B cell (primary cell): ENCODE measurements around the gene NECAP2. TPM values are rescaled to one million over a fixed set of nuclear protein-coding genes. Genes with fewer than 3 reads are reported as not detected.
"Not testable (repeated sequence)": the region's sequence is repeated elsewhere in the genome, so short reads cannot be mapped to it uniquely, and the experiment has no call there.

Source experiments
- ATAC-seq: fragments of 200-7000 bp; cut with Tn5 transposase; one replicate; pipeline ENCODE4 v1.10.0; 2021; ENCODE audit warnings: low read depth, mild to moderate bottlenecking, moderate number of reproducible peaks, moderate library complexity
- CTCF ChIA-PET: fragments of 350-600 bp; sonication (Branson Sonifier 250); formaldehyde crosslinking; loops from one replicate; lab custom pipeline; 2021; ENCODE audit warnings: antibody characterized with exemption, inconsistent platforms; lab: Charles Lee
- POLR2A ChIA-PET: fragments of 350-600 bp; sonication (Branson Sonifier 250); formaldehyde crosslinking; loops from one replicate; lab custom pipeline; 2021; ENCODE audit warnings: antibody characterized with exemption; lab: Charles Lee
- DNase-seq: peaks from one replicate; pipeline ENCODE4 v3.0.0; 2013
- H2AFZ ChIP-seq: 2 replicates; pipeline ENCODE4 v1.6.1; 2012; ENCODE audit warnings: mild to moderate bottlenecking, low read depth, low read length; ENCODE audit not compliant: insufficient read depth, poor library complexity, severe bottlenecking
- H3K27ac ChIP-seq, 2 donors: 1 replicate in 1 of 2; 2 replicates in 1 of 2; pipeline ENCODE4 v1.5.1; 2012 to 2013; ENCODE audit warnings: low read length in 2 of 2, mild to moderate bottlenecking in 2 of 2, moderate library complexity in 1 of 2
- H3K27me3 ChIP-seq, 4 experiments: fragments of 200-600 bp in 1 of 4; sonication (generic) in 1 of 4; replicated peaks in 1 of 4; 1 replicate in 2 of 4; 2 replicates in 2 of 4; pipeline versions ENCODE4 v1.6.1 to v1.7.0; 2013 to 2016; ENCODE audit warnings: low read length in 3 of 4, mild to moderate bottlenecking in 2 of 4, mixed read lengths in 1 of 4, moderate library complexity in 1 of 4; ENCODE audit not compliant: insufficient read depth in 4 of 4, control insufficient read depth in 3 of 4; ENCODE audit errors: control extremely low read depth in 1 of 4
- H3K36me3 ChIP-seq, 2 experiments: replicated peaks in 1 of 2; 1 replicate in 1 of 2; 2 replicates in 1 of 2; pipeline versions ENCODE4 v1.6.1 to v1.7.1; 2013; ENCODE audit warnings: low read length in 1 of 2; ENCODE audit not compliant: insufficient read depth in 2 of 2, control insufficient read depth in 1 of 2; ENCODE audit errors: control extremely low read depth in 1 of 2, extremely low read depth in 1 of 2
- H3K4me1 ChIP-seq, 2 donors: fragments of 200-600 bp in 1 of 2; sonication (generic) in 1 of 2; 1 replicate in 1 of 2; 2 replicates in 1 of 2; pipeline versions ENCODE4 v1.5.1 to v1.6.1; 2013 to 2017; ENCODE audit warnings: low read length in 2 of 2; ENCODE audit not compliant: control insufficient read depth in 2 of 2, insufficient read depth in 2 of 2
- H3K4me2 ChIP-seq: replicated peaks from 2 replicates; pipeline ENCODE3; 2012; ENCODE audit warnings: mild to moderate bottlenecking, low read depth, low read length; ENCODE audit not compliant: poor library complexity, severe bottlenecking
- H3K4me3 ChIP-seq, 5 experiments: fragments of 200-600 bp in 1 of 5; sonication (generic) in 1 of 5; 1 replicate in 3 of 5; 2 replicates in 2 of 5; pipeline versions ENCODE4 v1.5.1 to v1.7.0; 2011 to 2016; ENCODE audit warnings: low read length in 4 of 5, mild to moderate bottlenecking in 4 of 5, low read depth in 2 of 5, control low read depth in 1 of 5, moderate library complexity in 1 of 5; ENCODE audit not compliant: insufficient read depth in 1 of 5; ENCODE audit errors: control extremely low read depth in 1 of 5, extremely low read depth in 1 of 5
- H3K79me2 ChIP-seq: fragments of 200-600 bp; sonication (generic); one replicate; pipeline ENCODE4 v1.6.0; 2016; ENCODE audit warnings: low read length; ENCODE audit not compliant: control insufficient read depth, insufficient read depth
- H3K9ac ChIP-seq: fragments of 200-600 bp; sonication (generic); 2 replicates; pipeline ENCODE4 v1.6.1; 2017; ENCODE audit warnings: mild to moderate bottlenecking, low read length, moderate library complexity
- H3K9me3 ChIP-seq, 3 donors: one replicate each; pipeline versions ENCODE4 v1.6.1 to v1.7.1; 2013; ENCODE audit warnings: low read length in 2 of 3; ENCODE audit not compliant: control insufficient read depth in 2 of 3, insufficient read depth in 1 of 3; ENCODE audit errors: control extremely low read depth in 1 of 3
- H4K20me1 ChIP-seq: 2 replicates; pipeline ENCODE4 v1.6.0; 2012; ENCODE audit warnings: mild to moderate bottlenecking, low read length; ENCODE audit not compliant: insufficient read depth, control insufficient read depth, poor library complexity, severe bottlenecking
- H3K27ac Mint-ChIP-seq: one replicate; pipeline ENCODE4 v1.8.0; 2021; ENCODE audit warnings: mixed read lengths
- H3K27me3 Mint-ChIP-seq: one replicate; pipeline ENCODE4 v1.8.0; 2021; ENCODE audit warnings: mixed read lengths
- H3K4me1 Mint-ChIP-seq: one replicate; pipeline ENCODE4 v1.8.0; 2021; ENCODE audit warnings: mixed read lengths
- H3K4me3 Mint-ChIP-seq: one replicate; pipeline ENCODE4 v1.8.0; 2021; ENCODE audit warnings: mixed read lengths
- H3K9me3 Mint-ChIP-seq: one replicate; pipeline ENCODE4 v1.8.0; 2022; ENCODE audit warnings: mixed read lengths; ENCODE audit not compliant: insufficient read depth
- CTCF ChIP-seq: fragments of 200-600 bp; IDR thresholded peaks from one replicate; pipeline ENCODE4 v1.8.0; 2022; ENCODE audit warnings: antibody characterized with exemption, mild to moderate bottlenecking
- EZH2 ChIP-seq: IDR thresholded peaks from 2 replicates; pipeline ENCODE4 v1.6.1; 2012; ENCODE audit warnings: borderline replicate concordance, low read depth, mild to moderate bottlenecking, moderate library complexity, low read length; ENCODE audit not compliant: insufficient read depth, poor library complexity, severe bottlenecking
- WGBS: methylation state at CpG from one replicate; pipeline ENCODE4 v1.1.5; 2013; ENCODE audit warnings: missing lambda C conversion rate; ENCODE audit not compliant: insufficient coverage; 5-methylcytosine and 5-hydroxymethylcytosine counted together
- intact Hi-C: fragments of 100-400 bp; cut with micrococcal nuclease; formaldehyde crosslinking; loops from one replicate; pipeline ENCODE4 v1.10.0; 2022
- polyA plus RNA-seq: library from polyadenylated mRNA; depleted of rRNA; stranded (reverse); fragments of >200 nt; gene quantifications from 2 replicates; pipeline ENCODE4 v1.2.3, GENCODE V29; 2012
- total RNA-seq, 2 donors: library from RNA; stranded (reverse); fragments of 120-200 nt in 1 of 2; gene quantifications; 1 replicate in 1 of 2; 2 replicates in 1 of 2; pipeline versions ENCODE4 v1.2.3 to v1.2.4, GENCODE V29; 2013 to 2022

NECAP2 gene
- total and polyA plus RNA-seq, 2 donors (not counting 1 experiment from before 2014, with no cell fraction given) = 77.3 to 81.5 TPM

- H3K4me3 ChIP-seq, CTCF ChIA-PET, DNase-seq, H3K79me2 ChIP-seq, intact Hi-C loops, POLR2A ChIA-PET, H3K9ac ChIP-seq, H3K27me3 ChIP-seq, H3K27me3 Mint-ChIP-seq, H2AFZ ChIP-seq, H3K27ac Mint-ChIP-seq, ATAC-seq, H4K20me1 ChIP-seq, H3K9me3 Mint-ChIP-seq, H3K36me3 ChIP-seq, H3K4me2 ChIP-seq, H3K27ac ChIP-seq: not testable (repeated sequence)
- WGBS = 88% methylated on average over 8 of the region's 8 CpGs
- Histone ChIP-seq H3K4me1 (peaks cover 0 to 23% of the 10 kb centered on the region in 2 donors), H3K9me3 (peaks cover 0 to 12% (median 2%) of the 10 kb centered on the region in 3 donors)
- Mint-ChIP-seq H3K4me3 (peak overlapping the region; percentile 49), H3K4me1 (peaks cover 30% of the 10 kb centered on the region)
Measured at GRCh38 chr1:16501446-16501845, 60.9 kb downstream of the NECAP2 start.

GRCh38 chr1:16503494-16503893 is 63.0 kb downstream of the NECAP2 start:
- ChIA-PET POLR2A (no interaction called here), CTCF (no interaction called here)
- H3K27ac ChIP-seq = no peak overlapping the region
- no peak for DNase-seq
- intact Hi-C loops = no loop called here
- H3K4me3 ChIP-seq = no peak overlapping the region
- Mint-ChIP-seq H3K4me3 (no peak overlapping the region), H3K27me3 (no peaks in the 10 kb centered on the region), H3K27ac (no peak overlapping the region), H3K9me3 (no peaks in the 10 kb centered on the region), H3K4me1 (peaks cover 17% of the 10 kb centered on the region)
- no peak overlapping the region for H2AFZ ChIP-seq
- no peaks in the 10 kb centered on the region for H4K20me1 ChIP-seq
- no peak overlapping the region for H3K4me2 ChIP-seq
- TF ChIP-seq CTCF = no peak
- no peak for TF ChIP-seq EZH2
- H3K9ac ChIP-seq = no peak overlapping the region
- no CpG with 5 or more reads among the region's 2 CpGs for WGBS
- peaks cover 1 to 16% (median 2%) of the 10 kb centered on the region in 3 donors for H3K9me3 ChIP-seq
- no peaks in the 10 kb centered on the region for H3K36me3 ChIP-seq
- no peak for ATAC-seq
- H3K79me2 ChIP-seq = no peaks in the 10 kb centered on the region
- peaks cover 0 to 16% of the 10 kb centered on the region in 2 donors for H3K4me1 ChIP-seq
- no peaks in the 10 kb centered on the region for H3K27me3 ChIP-seq

GRCh38 chr1:16505870-16506269 is 65.3 kb downstream of the NECAP2 start:
- H2AFZ ChIP-seq, H3K36me3 ChIP-seq, H3K79me2 ChIP-seq, H3K27me3 Mint-ChIP-seq, H3K9ac ChIP-seq, H3K4me1 Mint-ChIP-seq, H4K20me1 ChIP-seq, DNase-seq, H3K27ac ChIP-seq, H3K4me1 ChIP-seq, ATAC-seq, H3K27ac Mint-ChIP-seq, H3K4me3 Mint-ChIP-seq, intact Hi-C loops, CTCF ChIA-PET, H3K4me2 ChIP-seq, H3K4me3 ChIP-seq, H3K27me3 ChIP-seq, H3K9me3 Mint-ChIP-seq, POLR2A ChIA-PET: not testable (repeated sequence)
- no CpG with 5 or more reads among the region's 2 CpGs for WGBS
- H3K9me3 ChIP-seq = peaks cover 1 to 16% (median 2%) of the 10 kb centered on the region in 3 donors
